ENCODE measurements around the gene GASK1B. TPM values are rescaled to one million over a fixed set of nuclear protein-coding genes. Genes with fewer than 3 reads are reported as not detected.
A peak's percentile ranks its signal among the peaks of the same experiment; 100 is the strongest.

GASK1B gene
- total RNA-seq, 3 donors from 2014 or later = 0.11 to 0.32 (median 0.15) TPM

DNA sequence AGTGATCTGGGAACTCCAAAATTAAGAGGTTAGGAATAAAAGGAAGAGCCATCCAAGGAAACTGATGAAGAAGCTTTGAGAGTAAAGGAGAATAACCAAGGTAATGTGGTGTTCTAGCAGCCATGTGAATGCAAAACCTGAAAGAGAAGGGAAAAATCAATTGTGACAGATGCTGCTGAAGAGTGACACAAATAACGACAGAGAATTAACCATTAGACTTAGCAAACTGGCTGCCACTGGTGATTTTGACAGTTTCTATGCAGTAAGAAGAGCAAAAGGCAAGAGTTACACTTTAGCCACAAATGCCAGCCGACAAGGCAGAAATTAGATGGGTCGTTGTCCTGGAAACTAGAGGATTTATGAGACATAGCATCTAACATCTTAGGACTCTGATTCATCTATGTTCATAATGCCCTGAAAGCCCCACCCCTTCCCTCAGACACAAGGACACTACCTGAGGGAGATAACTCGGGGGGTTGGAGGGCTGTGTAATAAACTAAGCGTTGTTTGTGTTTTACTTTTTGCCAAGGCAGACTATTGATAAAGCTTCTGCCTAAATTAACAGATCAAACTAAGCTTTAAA is 24.5 kb upstream of the GASK1B start:
- no peaks in the 10 kb centered on the region for H3K9me3 Mint-ChIP-seq
- H3K4me1 Mint-ChIP-seq (ENCODE audit: low read depth) = peaks cover 2% of the 10 kb centered on the region
- no peak overlapping the region for H3K4me3 Mint-ChIP-seq
- no peaks in the 10 kb centered on the region for H3K36me3 Mint-ChIP-seq (ENCODE audit: insufficient read depth)
- ATAC-seq (no peak), DNase-seq (no peak)
- H3K27me3 Mint-ChIP-seq (ENCODE audit: low read depth) = no peaks in the 10 kb centered on the region

DNA sequence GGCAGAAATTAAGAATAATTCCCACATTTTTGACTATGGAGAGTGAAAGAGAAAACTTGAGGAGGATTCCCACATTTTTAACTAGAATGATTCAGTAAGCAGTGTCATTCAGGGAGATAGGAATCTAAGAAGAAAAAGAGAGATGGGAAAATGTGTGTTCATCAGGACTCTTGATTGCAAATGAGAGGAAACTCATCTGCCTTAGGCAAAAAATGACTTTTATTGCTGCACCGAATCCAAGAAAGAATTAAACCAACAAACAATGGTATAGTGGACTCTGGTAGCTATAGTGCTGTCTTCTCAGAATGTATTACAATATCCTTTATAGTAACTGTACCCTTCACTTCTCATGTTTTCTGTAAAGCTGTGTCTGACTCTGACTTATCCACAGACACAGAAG is 22.5 kb upstream of the GASK1B start:
- ATAC-seq (no peak), DNase-seq (no peak)
- H3K27me3 Mint-ChIP-seq (ENCODE audit: low read depth) = no peaks in the 10 kb centered on the region
- no peaks in the 10 kb centered on the region for H3K9me3 Mint-ChIP-seq
- H3K4me1 Mint-ChIP-seq (ENCODE audit: low read depth) = peaks cover 2% of the 10 kb centered on the region
- no peaks in the 10 kb centered on the region for H3K36me3 Mint-ChIP-seq (ENCODE audit: insufficient read depth)
- H3K4me3 Mint-ChIP-seq = no peak overlapping the region

DNA sequence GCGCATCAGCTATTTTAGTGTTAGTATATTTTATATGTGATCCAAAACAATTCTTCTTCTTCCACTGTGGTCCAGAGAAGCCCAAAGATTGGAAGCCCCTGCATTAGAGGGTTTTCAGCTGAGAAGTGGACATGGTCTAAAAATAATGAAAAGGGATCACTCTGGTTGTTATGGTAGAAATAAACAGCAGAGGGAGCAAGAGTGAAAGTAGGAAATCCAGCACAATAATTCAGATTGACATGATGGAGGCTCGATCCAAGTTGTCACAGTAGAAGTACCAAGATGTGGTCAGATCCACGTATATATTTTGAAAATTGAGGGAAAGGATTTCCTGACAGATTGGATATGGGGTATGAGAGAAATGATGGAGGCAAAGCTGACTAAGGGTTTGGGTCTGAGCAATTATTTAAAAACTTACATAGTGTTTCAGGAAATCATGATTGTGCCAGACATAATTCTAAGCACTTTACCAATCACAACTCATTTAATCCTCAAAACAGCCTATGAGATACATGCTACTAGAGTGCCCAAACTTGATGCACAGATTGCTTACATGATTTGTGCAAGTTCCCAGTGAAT is 20.4 kb upstream of the GASK1B start:
- Mint-ChIP-seq H3K9me3 (no peaks in the 10 kb centered on the region), H3K4me1 (ENCODE audit: low read depth) (peaks cover 2% of the 10 kb centered on the region), H3K36me3 (ENCODE audit: insufficient read depth) (no peaks in the 10 kb centered on the region), H3K27me3 (ENCODE audit: low read depth) (no peaks in the 10 kb centered on the region), H3K4me3 (no peak overlapping the region)
- ATAC-seq (no peak), DNase-seq (no peak)

DNA sequence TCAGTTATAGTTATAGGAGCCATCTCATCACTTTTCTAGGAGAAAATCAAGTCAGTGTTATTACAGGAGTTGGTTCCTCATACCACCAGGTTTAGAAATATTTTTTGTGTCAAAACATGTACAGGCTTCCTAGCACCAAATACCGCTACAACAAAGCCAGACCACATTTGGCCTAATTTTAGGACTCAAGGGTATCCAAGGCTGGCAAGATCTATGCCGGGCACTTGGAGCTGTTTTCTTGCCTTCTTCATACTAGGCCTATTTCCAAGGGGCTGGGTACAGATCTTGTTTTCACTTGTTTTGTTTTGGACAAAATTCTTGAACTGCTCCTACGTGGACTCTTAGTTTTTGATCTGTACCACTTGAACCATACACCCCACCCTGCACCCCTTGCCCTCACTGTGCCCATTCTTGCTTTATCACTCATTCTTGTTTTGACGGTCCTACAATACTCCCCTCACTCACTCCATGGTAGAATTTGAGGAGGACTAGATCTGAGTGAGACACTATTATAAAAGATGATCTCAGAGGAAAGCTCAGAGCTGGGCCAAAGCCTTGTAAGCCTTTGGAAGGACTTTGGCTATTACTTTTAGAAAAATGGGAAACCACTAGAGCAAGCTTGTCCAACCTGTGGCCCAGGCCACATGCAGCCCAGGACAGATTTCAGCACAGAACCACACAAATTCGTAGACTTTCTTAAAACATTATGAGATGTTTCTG is 19.8 kb upstream of the GASK1B start:
- no peak for ATAC-seq
- peaks cover 2% of the 10 kb centered on the region for H3K4me1 Mint-ChIP-seq (ENCODE audit: low read depth)
- H3K4me3 Mint-ChIP-seq = no peak overlapping the region
- H3K27me3 Mint-ChIP-seq (ENCODE audit: low read depth) = no peaks in the 10 kb centered on the region
- no peaks in the 10 kb centered on the region for H3K9me3 Mint-ChIP-seq
- DNase-seq = no peak
- H3K36me3 Mint-ChIP-seq (ENCODE audit: insufficient read depth) = no peaks in the 10 kb centered on the region

DNA sequence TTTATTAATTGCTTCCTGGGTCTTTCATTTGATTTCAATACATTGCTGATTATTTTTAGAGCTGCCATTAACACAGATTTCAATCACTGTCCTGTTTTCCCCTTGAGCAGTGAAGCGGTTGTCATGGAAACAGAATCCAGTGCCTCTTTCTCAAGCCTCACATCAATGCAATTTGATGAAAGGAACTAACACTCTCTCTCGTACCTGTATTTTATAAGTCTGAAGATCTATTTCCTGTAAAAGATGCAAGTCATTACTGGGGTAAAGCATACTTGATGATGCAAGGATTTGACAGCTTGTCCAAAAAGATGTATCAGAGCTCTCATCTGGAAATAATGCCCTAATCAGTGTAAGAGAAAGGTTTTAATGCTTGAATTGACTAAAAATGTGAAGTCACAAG is 17.9 kb upstream of the GASK1B start:
- Mint-ChIP-seq H3K27me3 (ENCODE audit: low read depth) (no peaks in the 10 kb centered on the region), H3K4me1 (ENCODE audit: low read depth) (peaks cover 2% of the 10 kb centered on the region), H3K9me3 (no peaks in the 10 kb centered on the region), H3K36me3 (ENCODE audit: insufficient read depth) (no peaks in the 10 kb centered on the region), H3K4me3 (no peak overlapping the region)
- ATAC-seq = no peak
- DNase-seq = no peak

DNA sequence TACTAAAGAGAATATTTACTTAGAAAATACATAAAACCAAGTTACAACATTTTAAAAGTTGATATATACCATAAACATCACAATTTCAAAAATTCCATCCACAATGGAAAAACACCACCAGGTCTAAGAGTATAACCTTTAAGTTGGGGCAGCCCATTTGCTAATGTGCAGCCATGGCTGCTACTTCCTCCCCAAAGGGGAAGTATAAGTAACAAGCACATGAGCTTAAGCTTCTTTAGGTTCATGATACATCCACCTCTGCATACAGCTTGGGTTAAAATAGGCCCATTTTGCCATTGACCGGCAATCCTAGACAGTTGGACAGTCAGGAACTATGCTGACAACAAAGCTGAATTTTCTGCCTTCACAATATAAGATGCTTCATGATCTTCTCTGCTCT is 16.6 kb upstream of the GASK1B start:
- no peaks in the 10 kb centered on the region for H3K36me3 Mint-ChIP-seq (ENCODE audit: insufficient read depth)
- DNase-seq = no peak
- H3K4me3 Mint-ChIP-seq = no peak overlapping the region
- ATAC-seq = no peak
- no peaks in the 10 kb centered on the region for H3K9me3 Mint-ChIP-seq
- no peaks in the 10 kb centered on the region for H3K27me3 Mint-ChIP-seq (ENCODE audit: low read depth)
- H3K4me1 Mint-ChIP-seq (ENCODE audit: low read depth) = peaks cover 2% of the 10 kb centered on the region

DNA sequence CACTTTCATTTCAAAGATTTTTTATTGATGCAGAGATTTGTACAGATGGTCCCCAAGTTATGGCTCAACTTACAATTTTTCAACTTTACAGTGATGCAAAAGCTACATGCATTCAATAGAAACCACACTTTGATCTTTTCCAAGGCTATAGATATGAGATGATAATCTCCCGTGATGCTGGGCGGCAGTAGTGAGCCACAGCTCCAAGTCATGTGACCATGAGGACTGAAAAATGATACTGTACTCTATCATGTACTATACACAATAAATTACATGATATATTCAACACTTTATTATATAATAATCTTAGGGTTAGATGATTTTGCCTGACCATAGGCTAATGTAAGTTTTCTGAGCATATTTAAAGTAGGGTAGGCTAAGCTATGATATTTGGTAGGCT is 14.0 kb upstream of the GASK1B start:
- H3K36me3 Mint-ChIP-seq (ENCODE audit: insufficient read depth) = no peaks in the 10 kb centered on the region
- H3K4me1 Mint-ChIP-seq (ENCODE audit: low read depth) = no peaks in the 10 kb centered on the region
- ATAC-seq = no peak
- no peak for DNase-seq
- no peak overlapping the region for H3K4me3 Mint-ChIP-seq
- H3K9me3 Mint-ChIP-seq = no peaks in the 10 kb centered on the region
- H3K27me3 Mint-ChIP-seq (ENCODE audit: low read depth) = peaks cover 2% of the 10 kb centered on the region

DNA sequence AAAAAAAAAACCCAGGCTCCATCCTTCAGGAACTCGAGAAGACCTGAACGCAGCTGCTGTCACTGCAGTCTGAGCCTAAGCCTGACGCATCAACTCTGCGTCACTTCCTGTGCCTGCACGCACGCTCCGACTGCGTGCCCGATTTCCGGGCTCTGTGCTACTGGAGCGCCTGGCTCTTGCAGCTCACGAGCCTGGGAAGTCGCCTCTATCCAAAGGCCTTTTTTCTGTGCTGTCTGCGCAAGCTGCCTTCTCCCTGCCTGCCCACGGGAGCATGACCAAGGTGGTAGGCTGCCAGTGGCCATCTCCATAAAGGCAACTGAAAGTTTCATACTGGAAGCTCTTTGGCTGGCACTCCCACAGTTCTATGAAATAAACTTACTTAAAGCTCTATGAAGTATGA is 9.9 kb upstream of the GASK1B start:
- Mint-ChIP-seq H3K4me3 (no peak overlapping the region), H3K4me1 (ENCODE audit: low read depth) (no peaks in the 10 kb centered on the region), H3K36me3 (ENCODE audit: insufficient read depth) (no peaks in the 10 kb centered on the region), H3K27me3 (ENCODE audit: low read depth) (peaks cover 2% of the 10 kb centered on the region), H3K9me3 (no peaks in the 10 kb centered on the region)
- ATAC-seq = no peak
- DNase-seq = no peak

DNA sequence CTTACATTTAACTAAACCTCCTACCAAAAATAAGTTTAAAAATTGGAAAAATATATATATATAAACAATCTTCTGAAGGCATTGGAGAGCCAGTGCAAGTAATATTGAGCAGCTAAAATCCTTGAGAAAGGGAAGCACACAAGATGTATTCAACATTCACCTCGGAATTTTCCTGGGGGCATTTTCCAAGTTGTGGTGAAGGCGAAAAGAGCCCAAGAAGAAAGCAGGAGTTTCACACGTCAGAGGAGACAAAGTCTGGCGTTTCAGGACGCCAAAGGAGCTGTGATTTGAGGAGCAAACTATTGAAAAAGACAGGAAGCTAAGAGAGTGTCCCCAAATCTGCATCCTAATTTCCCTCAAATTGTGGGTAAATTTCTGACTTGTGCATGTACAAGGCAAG is 9.1 kb upstream of the GASK1B start:
- Mint-ChIP-seq H3K36me3 (ENCODE audit: insufficient read depth) (no peaks in the 10 kb centered on the region), H3K27me3 (ENCODE audit: low read depth) (peaks cover 6% of the 10 kb centered on the region), H3K4me1 (ENCODE audit: low read depth) (no peaks in the 10 kb centered on the region), H3K4me3 (no peak overlapping the region), H3K9me3 (no peaks in the 10 kb centered on the region)
- DNase-seq (no peak), ATAC-seq (no peak)

DNA sequence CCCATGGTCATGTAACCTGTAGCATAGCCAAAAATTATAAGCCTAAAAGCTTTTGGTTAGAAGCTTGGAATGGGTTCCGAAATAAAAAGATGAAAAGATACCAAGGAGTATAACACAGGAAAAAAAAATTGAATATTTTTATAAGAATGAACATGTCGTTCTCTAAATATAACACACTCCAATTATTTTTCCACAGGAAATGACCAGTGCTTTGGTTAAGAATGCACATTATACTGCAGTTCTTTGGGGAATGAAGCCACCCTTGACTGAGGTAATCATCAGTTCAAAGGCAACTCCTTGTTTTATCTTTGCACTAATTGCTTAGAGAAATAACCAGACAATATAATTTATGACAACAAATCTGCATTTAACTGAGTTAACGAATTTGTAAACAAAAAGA is 6.6 kb upstream of the GASK1B start:
- Mint-ChIP-seq H3K9me3 (no peaks in the 10 kb centered on the region), H3K4me3 (no peak overlapping the region), H3K27me3 (ENCODE audit: low read depth) (peaks cover 6% of the 10 kb centered on the region), H3K36me3 (ENCODE audit: insufficient read depth) (no peaks in the 10 kb centered on the region), H3K4me1 (ENCODE audit: low read depth) (no peaks in the 10 kb centered on the region)
- no peak for ATAC-seq
- no peak for DNase-seq

DNA sequence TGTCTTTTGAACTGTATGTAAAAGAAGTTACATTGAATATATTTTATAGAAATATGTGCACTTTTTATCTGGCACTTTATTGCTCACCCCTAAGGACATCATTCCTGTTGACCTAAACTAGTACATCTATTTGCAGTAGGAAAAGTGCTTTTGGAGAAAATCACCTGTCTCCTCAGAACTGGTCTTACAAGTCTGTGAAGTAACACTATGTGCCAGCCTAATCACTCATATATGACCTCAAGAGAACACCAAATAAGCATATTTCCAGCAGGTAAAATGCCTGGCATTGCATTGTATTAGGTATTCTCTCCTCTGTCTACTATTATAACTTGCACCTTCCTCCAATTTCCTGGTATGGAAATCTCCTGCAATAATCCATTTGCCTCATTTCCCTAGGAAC is 4.0 kb upstream of the GASK1B start:
- H3K27me3 Mint-ChIP-seq (ENCODE audit: low read depth) = peaks cover 11% of the 10 kb centered on the region
- DNase-seq = no peak

DNA sequence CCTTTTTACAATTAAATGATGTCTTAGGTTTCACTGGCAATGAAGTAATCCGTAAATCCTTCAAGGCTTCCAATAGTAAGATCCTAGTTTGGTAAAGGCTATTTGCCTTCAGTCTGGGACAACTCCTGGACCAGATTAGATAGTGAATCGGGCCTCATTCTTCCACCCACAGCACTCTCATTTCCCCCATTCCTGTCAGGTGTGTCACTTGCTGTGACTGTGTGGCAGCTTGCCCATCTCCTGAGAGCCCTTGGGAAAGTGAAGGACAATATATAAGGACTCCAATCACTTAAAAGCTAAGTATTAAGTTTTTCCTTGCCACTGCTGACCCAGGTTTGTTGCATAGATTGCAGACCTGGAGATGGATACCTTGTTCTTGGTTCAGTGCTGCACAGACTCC is 3.3 kb upstream of the GASK1B start:
- Mint-ChIP-seq H3K4me3 (no peak overlapping the region), H3K36me3 (ENCODE audit: insufficient read depth) (no peaks in the 10 kb centered on the region)

More for the DNA sequence above, 4.0 kb upstream of the GASK1B start:
- H3K4me1 Mint-ChIP-seq (ENCODE audit: low read depth) = peaks cover 1% of the 10 kb centered on the region
- H3K9me3 Mint-ChIP-seq = no peaks in the 10 kb centered on the region
- H3K4me3 Mint-ChIP-seq = no peak overlapping the region
- no peak for ATAC-seq
- H3K36me3 Mint-ChIP-seq (ENCODE audit: insufficient read depth) = no peaks in the 10 kb centered on the region

DNA sequence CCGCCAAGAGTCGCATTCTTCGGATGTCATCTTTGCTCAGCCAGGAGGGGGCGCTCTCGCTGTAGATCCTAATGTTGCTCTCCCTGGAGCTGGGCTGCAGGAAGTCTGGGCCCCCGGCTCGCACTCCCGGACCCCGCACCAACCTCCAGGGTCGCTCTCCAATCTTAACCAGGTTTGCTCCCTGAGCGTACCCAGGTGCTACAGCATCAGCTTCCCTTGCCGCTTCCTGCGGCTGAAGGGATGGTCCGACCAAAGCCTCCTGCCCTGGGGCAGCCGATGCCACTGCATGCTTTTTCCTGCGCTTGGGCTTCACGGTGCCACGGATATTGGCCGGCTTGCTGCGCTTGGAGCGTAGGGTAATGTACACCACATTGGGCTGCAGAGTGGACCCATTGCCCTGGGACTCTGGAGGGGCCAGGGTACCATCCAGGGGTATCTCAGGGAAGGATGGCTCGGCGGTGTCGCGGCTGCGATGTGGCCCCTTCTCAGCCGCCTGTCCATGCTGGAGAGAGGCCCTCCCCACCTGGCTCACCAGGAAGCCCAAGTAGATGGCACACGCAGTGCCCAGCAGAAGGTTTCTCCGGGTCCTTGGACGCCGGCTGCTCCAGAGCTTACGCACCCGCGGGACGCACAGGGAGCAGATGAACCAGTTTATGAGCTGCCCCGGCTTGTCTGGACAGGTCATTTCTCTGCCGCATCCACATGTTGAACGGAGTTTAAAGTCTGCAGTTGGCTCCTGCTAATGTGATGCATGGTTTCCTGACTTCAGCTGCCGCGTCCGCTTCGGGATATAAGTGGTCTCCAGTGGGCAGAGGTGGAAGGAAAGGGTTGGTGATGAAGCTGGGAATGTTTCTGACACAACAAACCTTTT is 1.9 kb downstream of the GASK1B start:
- DNase-seq (no peak), ATAC-seq (peak in 1 of 2 donors; percentile 14)
- Mint-ChIP-seq H3K9me3 (no peaks in the 10 kb centered on the region), H3K4me1 (ENCODE audit: low read depth) (peaks cover 1% of the 10 kb centered on the region), H3K36me3 (ENCODE audit: insufficient read depth) (no peaks in the 10 kb centered on the region), H3K4me3 (no peak overlapping the region), H3K27me3 (ENCODE audit: low read depth) (peaks cover 28% of the 10 kb centered on the region)

More for the DNA sequence above, 3.3 kb upstream of the GASK1B start:
- no peak for DNase-seq
- peaks cover 15% of the 10 kb centered on the region for H3K27me3 Mint-ChIP-seq (ENCODE audit: low read depth)
- H3K9me3 Mint-ChIP-seq = no peaks in the 10 kb centered on the region
- no peak for ATAC-seq
- peaks cover 1% of the 10 kb centered on the region for H3K4me1 Mint-ChIP-seq (ENCODE audit: low read depth)

DNA sequence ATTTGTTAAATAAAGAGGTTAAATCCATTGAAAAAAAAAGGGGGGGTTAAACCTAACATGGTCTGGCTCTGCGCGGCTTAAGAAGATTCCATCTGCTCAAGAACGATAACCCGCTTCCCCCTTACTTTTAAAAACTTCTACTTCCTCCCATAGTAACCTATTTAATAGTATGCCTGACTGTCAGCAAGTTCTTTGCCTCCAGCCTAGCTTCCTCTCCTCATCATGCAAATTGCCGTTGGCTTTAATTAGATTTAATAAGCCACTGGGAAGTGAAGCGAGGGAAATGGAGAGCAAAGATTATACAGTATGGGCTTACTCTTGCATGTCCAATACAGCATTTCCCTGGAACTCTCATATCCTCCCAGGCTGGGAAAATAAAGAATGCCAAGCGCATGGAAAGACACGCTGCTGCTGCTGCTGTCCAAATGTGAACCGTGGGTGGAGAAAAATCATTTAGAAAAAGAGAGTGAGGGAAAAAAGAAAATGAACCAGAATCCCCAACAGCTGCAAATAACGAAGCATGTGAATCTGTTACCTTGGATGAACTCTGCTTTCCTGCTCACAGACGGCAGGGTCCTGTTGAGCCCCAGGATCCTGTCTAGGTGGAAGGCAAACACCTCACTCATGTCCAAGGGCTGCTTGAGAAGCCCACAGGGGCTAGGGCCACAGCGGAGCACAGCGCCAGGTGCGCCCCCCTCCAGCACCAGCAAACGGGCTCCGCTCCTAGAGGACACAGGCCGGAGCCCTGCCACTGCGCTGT is 2.7 kb downstream of the GASK1B start:
- Mint-ChIP-seq H3K27me3 (ENCODE audit: low read depth) (peaks cover 28% of the 10 kb centered on the region), H3K4me3 (no peak overlapping the region), H3K9me3 (no peaks in the 10 kb centered on the region), H3K36me3 (ENCODE audit: insufficient read depth) (no peaks in the 10 kb centered on the region), H3K4me1 (ENCODE audit: low read depth) (peaks cover 1% of the 10 kb centered on the region)
- no peak for ATAC-seq
- no peak for DNase-seq

All from activated T-cell treated with anti-CD3 and anti-CD28 coated beads, Interleukin-2, amount 50 U/mL, for 4 hours (primary cell).